ENCODE data around the gene XK.

The XK gene

GRCh38 chrX:37679230-37679629 lies 6.4 kb upstream of the XK start:
- no peak overlapping the region for H3K9ac ChIP-seq (ENCODE audit: low read length)
- H3K9me3 ChIP-seq (ENCODE audit: control insufficient read depth, insufficient read depth, low read depth, low read length): no peaks in the 10 kb centered on the region
- no peak overlapping the region for H3K4me3 ChIP-seq (ENCODE audit: low read depth, low read length)
- peaks cover 2% of the 10 kb centered on the region; the same call in 1 of the 2 replicates for H3K27me3 ChIP-seq (ENCODE audit: control insufficient read depth, insufficient read depth, low read length)
- peaks cover 5% of the 10 kb centered on the region; the same call in 1 of the 2 replicates for H3K4me1 ChIP-seq (ENCODE audit: control insufficient read depth, insufficient read depth, low read length)
- no peak overlapping the region for H3K27ac ChIP-seq (ENCODE audit: low read depth, low read length)
- H3K36me3 ChIP-seq (ENCODE audit: control insufficient read depth, insufficient read depth, low read length): no peaks in the 10 kb centered on the region

GRCh38 chrX:37679888-37680287 lies 5.7 kb upstream of the XK start:
- peaks cover 11% of the 10 kb centered on the region for H3K4me1 ChIP-seq (ENCODE audit: control insufficient read depth, insufficient read depth, low read length)
- no peak overlapping the region for H3K4me3 ChIP-seq (ENCODE audit: low read depth, low read length)
- H3K27ac ChIP-seq (ENCODE audit: low read depth, low read length): no peak overlapping the region
- no peaks in the 10 kb centered on the region for H3K9me3 ChIP-seq (ENCODE audit: control insufficient read depth, insufficient read depth, low read depth, low read length)
- H3K27me3 ChIP-seq (ENCODE audit: control insufficient read depth, insufficient read depth, low read length): peaks cover 8% of the 10 kb centered on the region; the same call in 1 of the 2 replicates
- no peak overlapping the region for H3K9ac ChIP-seq (ENCODE audit: low read length)
- no peaks in the 10 kb centered on the region for H3K36me3 ChIP-seq (ENCODE audit: control insufficient read depth, insufficient read depth, low read length)

GRCh38 chrX:37684426-37684825 lies 1.2 kb upstream of the XK start:
- peaks cover 33% of the 10 kb centered on the region for H3K27me3 ChIP-seq (ENCODE audit: control insufficient read depth, insufficient read depth, low read length)
- no peaks in the 10 kb centered on the region for H3K9me3 ChIP-seq (ENCODE audit: control insufficient read depth, insufficient read depth, low read depth, low read length)
- no peak overlapping the region for H3K9ac ChIP-seq (ENCODE audit: low read length)
- no peaks in the 10 kb centered on the region for H3K36me3 ChIP-seq (ENCODE audit: control insufficient read depth, insufficient read depth, low read length)
- H3K4me1 ChIP-seq (ENCODE audit: control insufficient read depth, insufficient read depth, low read length): peaks cover 17% of the 10 kb centered on the region
- no peak overlapping the region for H3K4me3 ChIP-seq (ENCODE audit: low read depth, low read length)
- no peak overlapping the region for H3K27ac ChIP-seq (ENCODE audit: low read depth, low read length)

- peak overlapping the region; percentile 3 for H3K9ac ChIP-seq (ENCODE audit: low read length)
- H3K36me3 ChIP-seq (ENCODE audit: control insufficient read depth, insufficient read depth, low read length): no peaks in the 10 kb centered on the region
- peak overlapping the region; percentile 26; the same call in 1 of the 2 replicates for H3K27ac ChIP-seq (ENCODE audit: low read depth, low read length)
- peaks cover 17% of the 10 kb centered on the region for H3K4me1 ChIP-seq (ENCODE audit: control insufficient read depth, insufficient read depth, low read length)
- peaks cover 33% of the 10 kb centered on the region for H3K27me3 ChIP-seq (ENCODE audit: control insufficient read depth, insufficient read depth, low read length)
- no peaks in the 10 kb centered on the region for H3K9me3 ChIP-seq (ENCODE audit: control insufficient read depth, insufficient read depth, low read depth, low read length)
- H3K4me3 ChIP-seq (ENCODE audit: low read depth, low read length): peak overlapping the region; percentile 68; the same call in 1 of the 2 replicates
Measured at GRCh38 chrX:37684973-37685372, 618 bp upstream of the XK start.

- Histone ChIP-seq H3K4me3 (ENCODE audit: low read depth, low read length) (peak overlapping the region; percentile 68), H3K36me3 (ENCODE audit: control insufficient read depth, insufficient read depth, low read length) (no peaks in the 10 kb centered on the region), H3K4me1 (ENCODE audit: control insufficient read depth, insufficient read depth, low read length) (peaks cover 17% of the 10 kb centered on the region), H3K9ac (ENCODE audit: low read length) (peak overlapping the region; percentile 73), H3K27ac (ENCODE audit: low read depth, low read length) (no peak overlapping the region), H3K27me3 (ENCODE audit: control insufficient read depth, insufficient read depth, low read length) (peaks cover 33% of the 10 kb centered on the region), H3K9me3 (ENCODE audit: control insufficient read depth, insufficient read depth, low read depth, low read length) (no peaks in the 10 kb centered on the region)
Measured at GRCh38 chrX:37686369-37686995, 891 bp downstream of the XK start.

GRCh38 chrX:37686996-37687395 lies 1.4 kb downstream of the XK start:
- H3K4me3 ChIP-seq (ENCODE audit: low read depth, low read length): no peak overlapping the region
- no peak overlapping the region for H3K27ac ChIP-seq (ENCODE audit: low read depth, low read length)
- peaks cover 17% of the 10 kb centered on the region for H3K4me1 ChIP-seq (ENCODE audit: control insufficient read depth, insufficient read depth, low read length)
- no peaks in the 10 kb centered on the region for H3K9me3 ChIP-seq (ENCODE audit: control insufficient read depth, insufficient read depth, low read depth, low read length)
- no peak overlapping the region for H3K9ac ChIP-seq (ENCODE audit: low read length)
- no peaks in the 10 kb centered on the region for H3K36me3 ChIP-seq (ENCODE audit: control insufficient read depth, insufficient read depth, low read length)
- H3K27me3 ChIP-seq (ENCODE audit: control insufficient read depth, insufficient read depth, low read length): peaks cover 33% of the 10 kb centered on the region

- H3K9ac ChIP-seq (ENCODE audit: low read length): no peak overlapping the region
- peaks cover 22% of the 10 kb centered on the region for H3K27me3 ChIP-seq (ENCODE audit: control insufficient read depth, insufficient read depth, low read length)
- no peaks in the 10 kb centered on the region for H3K36me3 ChIP-seq (ENCODE audit: control insufficient read depth, insufficient read depth, low read length)
- H3K9me3 ChIP-seq (ENCODE audit: control insufficient read depth, insufficient read depth, low read depth, low read length): no peaks in the 10 kb centered on the region
- H3K27ac ChIP-seq (ENCODE audit: low read depth, low read length): no peak overlapping the region
- peaks cover 4% of the 10 kb centered on the region for H3K4me1 ChIP-seq (ENCODE audit: control insufficient read depth, insufficient read depth, low read length)
- H3K4me3 ChIP-seq (ENCODE audit: low read depth, low read length): no peak overlapping the region
Measured at GRCh38 chrX:37690119-37690518, 4.5 kb downstream of the XK start.

GRCh38 chrX:37692918-37693317 lies 7.3 kb downstream of the XK start:
- Histone ChIP-seq H3K36me3 (ENCODE audit: control insufficient read depth, insufficient read depth, low read length) (no peaks in the 10 kb centered on the region), H3K9ac (ENCODE audit: low read length) (no peak overlapping the region), H3K4me3 (ENCODE audit: low read depth, low read length) (no peak overlapping the region), H3K4me1 (ENCODE audit: control insufficient read depth, insufficient read depth, low read length) (no peaks in the 10 kb centered on the region), H3K27me3 (ENCODE audit: control insufficient read depth, insufficient read depth, low read length) (no peaks in the 10 kb centered on the region), H3K27ac (ENCODE audit: low read depth, low read length) (no peak overlapping the region), H3K9me3 (ENCODE audit: control insufficient read depth, insufficient read depth, low read depth, low read length) (no peaks in the 10 kb centered on the region)

GRCh38 chrX:37697169-37697760 lies 11.7 kb downstream of the XK start:
- Histone ChIP-seq H3K9ac (ENCODE audit: low read length) (no peak overlapping the region), H3K27me3 (ENCODE audit: control insufficient read depth, insufficient read depth, low read length) (no peaks in the 10 kb centered on the region), H3K4me1 (ENCODE audit: control insufficient read depth, insufficient read depth, low read length) (peaks cover 10% of the 10 kb centered on the region; the same call in 1 of the 2 replicates), H3K9me3 (ENCODE audit: control insufficient read depth, insufficient read depth, low read depth, low read length) (no peaks in the 10 kb centered on the region), H3K4me3 (ENCODE audit: low read depth, low read length) (no peak overlapping the region), H3K36me3 (ENCODE audit: control insufficient read depth, insufficient read depth, low read length) (no peaks in the 10 kb centered on the region), H3K27ac (ENCODE audit: low read depth, low read length) (no peak overlapping the region)

GRCh38 chrX:37701588-37701987 lies 16.0 kb downstream of the XK start:
- H3K36me3 ChIP-seq (ENCODE audit: control insufficient read depth, insufficient read depth, low read length): no peaks in the 10 kb centered on the region
- no peak overlapping the region for H3K4me3 ChIP-seq (ENCODE audit: low read depth, low read length)

GRCh38 chrX:37711991-37712390 lies 26.4 kb downstream of the XK start:
- Histone ChIP-seq H3K9me3 (ENCODE audit: control insufficient read depth, insufficient read depth, low read depth, low read length) (peaks cover 3% of the 10 kb centered on the region; the same call in 1 of the 2 replicates), H3K36me3 (ENCODE audit: control insufficient read depth, insufficient read depth, low read length) (no peaks in the 10 kb centered on the region), H3K9ac (ENCODE audit: low read length) (no peak overlapping the region), H3K4me3 (ENCODE audit: low read depth, low read length) (no peak overlapping the region), H3K4me1 (ENCODE audit: control insufficient read depth, insufficient read depth, low read length) (no peaks in the 10 kb centered on the region), H3K27me3 (ENCODE audit: control insufficient read depth, insufficient read depth, low read length) (no peaks in the 10 kb centered on the region; the same call in 1 of the 2 replicates), H3K27ac (ENCODE audit: low read depth, low read length) (no peak overlapping the region)

More at GRCh38 chrX:37701588-37701987, 16.0 kb downstream of the XK start:
- H3K4me1 ChIP-seq (ENCODE audit: control insufficient read depth, insufficient read depth, low read length): peaks cover 10% of the 10 kb centered on the region; the same call in 1 of the 2 replicates
- H3K9ac ChIP-seq (ENCODE audit: low read length): no peak overlapping the region
- H3K27me3 ChIP-seq (ENCODE audit: control insufficient read depth, insufficient read depth, low read length): no peaks in the 10 kb centered on the region
- H3K27ac ChIP-seq (ENCODE audit: low read depth, low read length): no peak overlapping the region
- H3K9me3 ChIP-seq (ENCODE audit: control insufficient read depth, insufficient read depth, low read depth, low read length): no peaks in the 10 kb centered on the region
